Epithelial cell of proximal tubule (primary cell): Measurements from ENCODE around the gene P2RX7. TPM values are rescaled to one million over a fixed set of nuclear protein-coding genes. Genes with fewer than 3 reads are reported as not detected.
"Not testable (repeated sequence)": the region's sequence is repeated elsewhere in the genome, so short reads cannot be mapped to it uniquely, and the experiment has no call there.

Source experiments
- DNase-seq: peaks from one replicate; pipeline ENCODE4 v3.0.0-alpha.2; 2011; ENCODE audit warnings: low read depth
- H3K4me3 ChIP-seq: 2 replicates; pipeline ENCODE4 v1.5.1; 2011; ENCODE audit warnings: low read depth, mild to moderate bottlenecking, low read length
- CTCF ChIP-seq: conservative IDR thresholded peaks from 2 replicates; pipeline ENCODE4 v1.5.1; 2012; ENCODE audit warnings: low read depth, mild to moderate bottlenecking, low read length
- total RNA-seq: library from RNA; depleted of rRNA; stranded (reverse); fragments of >200 nt; gene quantifications from 2 replicates; pipeline ENCODE4 v1.2.3, GENCODE V29; 2015

P2RX7 gene
- total RNA-seq, 1 donor from 2014 or later = not detected

GRCh38 chr12:121228919-121229665, 96.4 kb downstream of the P2RX7 start:
- DNase-seq = no peak
- H3K4me3 ChIP-seq = no peak overlapping the region

GRCh38 chr12:121229826-121230537, 97.3 kb downstream of the P2RX7 start:
- not testable (repeated sequence) for DNase-seq, H3K4me3 ChIP-seq
- peak; percentile 92 for TF ChIP-seq CTCF

More at GRCh38 chr12:121228919-121229665, 96.4 kb downstream of the P2RX7 start:
- no peak for TF ChIP-seq CTCF

GRCh38 chr12:121230538-121230907, 97.8 kb downstream of the P2RX7 start:
- H3K4me3 ChIP-seq = no peak overlapping the region
- no peak for TF ChIP-seq CTCF
- no peak for DNase-seq

GRCh38 chr12:121232163-121232562, 99.5 kb downstream of the P2RX7 start:
- no peak for TF ChIP-seq CTCF
- DNase-seq = no peak
- no peak overlapping the region for H3K4me3 ChIP-seq

GRCh38 chr12:121232977-121233627, 100.4 kb downstream of the P2RX7 start:
- no peak overlapping the region for H3K4me3 ChIP-seq
- TF ChIP-seq CTCF = peak; percentile 6
- no peak for DNase-seq

- no peak for TF ChIP-seq CTCF
- no peak overlapping the region for H3K4me3 ChIP-seq
- DNase-seq = no peak
Measured at GRCh38 chr12:121233628-121234020, 100.9 kb downstream of the P2RX7 start.
